ENCODE data around the gene GRAMD1A.
A peak's percentile ranks its signal among the peaks of the same experiment; 100 is the strongest.

Gene GRAMD1A

GRCh38 chr19:35063940-35064818 is 64.1 kb downstream of the GRAMD1A start:
- H3K27ac ChIP-seq (ENCODE audit: insufficient read depth in 1 of 2, low read depth in 1 of 2, low read length in 2 of 2, poor library complexity in 1 of 2, severe bottlenecking in 2 of 2) = no peak overlapping the region
- 93% methylated on average over 5 of the region's 10 CpGs for WGBS (ENCODE audit: insufficient coverage)
- no peak overlapping the region for H3K4me3 ChIP-seq (ENCODE audit: control insufficient read depth in 1 of 7, extremely low read depth in 1 of 7, insufficient read depth in 4 of 7, low read depth in 2 of 7, low read length in 6 of 7)
- peak in 2 of 3 donors; percentile 43 to 64 for DNase-seq
- ChIA-PET CTCF (interaction anchor here (0.6 to 6.2 kb wide), 9 partner anchors 7 to 638 kb away, joined by 3 to 50 read pairs (median 4); partner anchors contain the start of gene LGI4), POLR2A (no interaction called here)
- H3K4me1 ChIP-seq (ENCODE audit: control extremely low read depth in 1 of 4, control insufficient read depth in 4 of 4, insufficient read depth in 4 of 4, low read length in 3 of 4) = no peaks in the 10 kb centered on the region
- no peaks in the 10 kb centered on the region for H3K36me3 ChIP-seq (ENCODE audit: control insufficient read depth in 4 of 4, insufficient read depth in 4 of 4, low read length in 3 of 4)
- H3K9me3 ChIP-seq (ENCODE audit: control extremely low read depth in 1 of 5, control insufficient read depth in 4 of 5, insufficient read depth in 2 of 5, low read depth in 1 of 5, low read length in 4 of 5) = no peaks in the 10 kb centered on the region
- H3K27me3 ChIP-seq (replicated peaks in 2 of 5; ENCODE audit: control insufficient read depth in 4 of 5, insufficient read depth in 5 of 5, low read length in 4 of 5) = peaks cover 0 to 4% (median 0%) of the 10 kb centered on the region in 5 experiments

- H3K36me3 ChIP-seq (ENCODE audit: control insufficient read depth in 4 of 4, insufficient read depth in 4 of 4, low read length in 3 of 4) = no peaks in the 10 kb centered on the region
- DNase-seq = no peak
- WGBS (ENCODE audit: insufficient coverage) = 94% methylated on average over 8 of the region's 10 CpGs
- no peak overlapping the region for H3K4me3 ChIP-seq (ENCODE audit: control insufficient read depth in 1 of 7, extremely low read depth in 1 of 7, insufficient read depth in 4 of 7, low read depth in 2 of 7, low read length in 6 of 7)
- H3K9me3 ChIP-seq (ENCODE audit: control extremely low read depth in 1 of 5, control insufficient read depth in 4 of 5, insufficient read depth in 2 of 5, low read depth in 1 of 5, low read length in 4 of 5) = peaks cover 0 to 3% (median 0%) of the 10 kb centered on the region in 5 experiments
- peaks cover 0 to 4% (median 0%) of the 10 kb centered on the region in 5 experiments for H3K27me3 ChIP-seq (replicated peaks in 2 of 5; ENCODE audit: control insufficient read depth in 4 of 5, insufficient read depth in 5 of 5, low read length in 4 of 5)
- CTCF ChIA-PET = interaction anchor here (1.1 to 6.2 kb wide), 9 partner anchors 9 to 83 kb away, joined by 3 to 50 read pairs (median 11); partner anchors contain the start of gene LGI4
- POLR2A ChIA-PET = no interaction called here
- no peaks in the 10 kb centered on the region for H3K4me1 ChIP-seq (ENCODE audit: control extremely low read depth in 1 of 4, control insufficient read depth in 4 of 4, insufficient read depth in 4 of 4, low read length in 3 of 4)
- H3K27ac ChIP-seq (ENCODE audit: insufficient read depth in 1 of 2, low read depth in 1 of 2, low read length in 2 of 2, poor library complexity in 1 of 2, severe bottlenecking in 2 of 2) = no peak overlapping the region
Measured at GRCh38 chr19:35065574-35065973, 65.5 kb downstream of the GRAMD1A start.

- ChIA-PET CTCF (interaction anchor here (0.7 to 6.2 kb wide), 15 partner anchors 9 to 864 kb away, joined by 3 to 50 read pairs (median 7); partner anchors contain the start of genes FXYD1, FXYD5 and LGI4), POLR2A (no interaction called here)
- no peaks in the 10 kb centered on the region for H3K4me1 ChIP-seq (ENCODE audit: control extremely low read depth in 1 of 4, control insufficient read depth in 4 of 4, insufficient read depth in 4 of 4, low read length in 3 of 4)
- H3K27me3 ChIP-seq (replicated peaks in 2 of 5; ENCODE audit: control insufficient read depth in 4 of 5, insufficient read depth in 5 of 5, low read length in 4 of 5) = peaks cover 0 to 4% (median 0%) of the 10 kb centered on the region in 5 experiments
- WGBS (ENCODE audit: insufficient coverage) = 97% methylated on average over 13 of the region's 15 CpGs
- H3K9me3 ChIP-seq (ENCODE audit: control extremely low read depth in 1 of 5, control insufficient read depth in 4 of 5, insufficient read depth in 2 of 5, low read depth in 1 of 5, low read length in 4 of 5) = peaks cover 0 to 5% (median 0%) of the 10 kb centered on the region in 5 experiments
- H3K4me3 ChIP-seq (ENCODE audit: control insufficient read depth in 1 of 7, extremely low read depth in 1 of 7, insufficient read depth in 4 of 7, low read depth in 2 of 7, low read length in 6 of 7) = no peak overlapping the region
- H3K36me3 ChIP-seq (ENCODE audit: control insufficient read depth in 4 of 4, insufficient read depth in 4 of 4, low read length in 3 of 4) = no peaks in the 10 kb centered on the region
- no peak for DNase-seq
- no peak overlapping the region for H3K27ac ChIP-seq (ENCODE audit: insufficient read depth in 1 of 2, low read depth in 1 of 2, low read length in 2 of 2, poor library complexity in 1 of 2, severe bottlenecking in 2 of 2)
Measured at GRCh38 chr19:35066121-35066520, 66.0 kb downstream of the GRAMD1A start.

GRCh38 chr19:35066691-35067563 is 66.8 kb downstream of the GRAMD1A start:
- Histone ChIP-seq H3K9me3 (ENCODE audit: control extremely low read depth in 1 of 5, control insufficient read depth in 4 of 5, insufficient read depth in 2 of 5, low read depth in 1 of 5, low read length in 4 of 5) (peaks cover 0 to 5% (median 0%) of the 10 kb centered on the region in 5 experiments), H3K4me1 (ENCODE audit: control extremely low read depth in 1 of 4, control insufficient read depth in 4 of 4, insufficient read depth in 4 of 4, low read length in 3 of 4) (no peaks in the 10 kb centered on the region), H3K27ac (ENCODE audit: insufficient read depth in 1 of 2, low read depth in 1 of 2, low read length in 2 of 2, poor library complexity in 1 of 2, severe bottlenecking in 2 of 2) (no peak overlapping the region), H3K4me3 (ENCODE audit: control insufficient read depth in 1 of 7, extremely low read depth in 1 of 7, insufficient read depth in 4 of 7, low read depth in 2 of 7, low read length in 6 of 7) (no peak overlapping the region), H3K27me3 (replicated peaks in 2 of 5; ENCODE audit: control insufficient read depth in 4 of 5, insufficient read depth in 5 of 5, low read length in 4 of 5) (peaks cover 0 to 4% (median 0%) of the 10 kb centered on the region in 5 experiments), H3K36me3 (ENCODE audit: control insufficient read depth in 4 of 4, insufficient read depth in 4 of 4, low read length in 3 of 4) (no peaks in the 10 kb centered on the region)
- peak; percentile 89 to 94 (median 92) for DNase-seq
- CTCF ChIA-PET = interaction anchor here (0.6 to 6.2 kb wide), 21 partner anchors 10 to 865 kb away, joined by 3 to 50 read pairs (median 5); partner anchors contain the start of genes FXYD1, FXYD5 and LGI4
- WGBS (ENCODE audit: insufficient coverage) = 37% methylated on average over 8 of the region's 14 CpGs
- POLR2A ChIA-PET = no interaction called here

GRCh38 chr19:35068941-35069634 is 69.0 kb downstream of the GRAMD1A start:
- Histone ChIP-seq H3K36me3 (ENCODE audit: control insufficient read depth in 4 of 4, insufficient read depth in 4 of 4, low read length in 3 of 4) (no peaks in the 10 kb centered on the region), H3K4me1 (ENCODE audit: control extremely low read depth in 1 of 4, control insufficient read depth in 4 of 4, insufficient read depth in 4 of 4, low read length in 3 of 4) (no peaks in the 10 kb centered on the region), H3K27me3 (replicated peaks in 2 of 5; ENCODE audit: control insufficient read depth in 4 of 5, insufficient read depth in 5 of 5, low read length in 4 of 5) (peaks cover 0 to 1% (median 0%) of the 10 kb centered on the region in 5 experiments), H3K9me3 (ENCODE audit: control extremely low read depth in 1 of 5, control insufficient read depth in 4 of 5, insufficient read depth in 2 of 5, low read depth in 1 of 5, low read length in 4 of 5) (peaks cover 0 to 5% (median 0%) of the 10 kb centered on the region in 5 experiments), H3K4me3 (ENCODE audit: control insufficient read depth in 1 of 7, extremely low read depth in 1 of 7, insufficient read depth in 4 of 7, low read depth in 2 of 7, low read length in 6 of 7) (no peak overlapping the region), H3K27ac (ENCODE audit: insufficient read depth in 1 of 2, low read depth in 1 of 2, low read length in 2 of 2, poor library complexity in 1 of 2, severe bottlenecking in 2 of 2) (no peak overlapping the region)
- no peak for DNase-seq
- POLR2A ChIA-PET = no interaction called here
- CTCF ChIA-PET = interaction anchor here (0.9 to 6.2 kb wide), 15 partner anchors 11 to 149 kb away, joined by 3 to 50 read pairs (median 5); partner anchors contain the start of genes FXYD3 and LGI4
- 89% methylated on average over 7 of the region's 10 CpGs for WGBS (ENCODE audit: insufficient coverage)

GRCh38 chr19:35069696-35070095 is 69.6 kb downstream of the GRAMD1A start:
- ChIA-PET CTCF (interaction anchor here (0.7 to 2.9 kb wide), 16 partner anchors 11 to 149 kb away, joined by 3 to 15 read pairs (median 4); partner anchors contain the start of gene FXYD3), POLR2A (no interaction called here)
- 92% methylated on average over 1 of the region's 1 CpG for WGBS (ENCODE audit: insufficient coverage)

More at GRCh38 chr19:35069696-35070095, 69.6 kb downstream of the GRAMD1A start:
- Histone ChIP-seq H3K9me3 (ENCODE audit: control extremely low read depth in 1 of 5, control insufficient read depth in 4 of 5, insufficient read depth in 2 of 5, low read depth in 1 of 5, low read length in 4 of 5) (peaks cover 0 to 5% (median 0%) of the 10 kb centered on the region in 5 experiments), H3K27ac (ENCODE audit: insufficient read depth in 1 of 2, low read depth in 1 of 2, low read length in 2 of 2, poor library complexity in 1 of 2, severe bottlenecking in 2 of 2) (no peak overlapping the region), H3K4me3 (ENCODE audit: control insufficient read depth in 1 of 7, extremely low read depth in 1 of 7, insufficient read depth in 4 of 7, low read depth in 2 of 7, low read length in 6 of 7) (no peak overlapping the region), H3K4me1 (ENCODE audit: control extremely low read depth in 1 of 4, control insufficient read depth in 4 of 4, insufficient read depth in 4 of 4, low read length in 3 of 4) (no peaks in the 10 kb centered on the region), H3K27me3 (replicated peaks in 2 of 5; ENCODE audit: control insufficient read depth in 4 of 5, insufficient read depth in 5 of 5, low read length in 4 of 5) (peaks cover 0 to 1% (median 0%) of the 10 kb centered on the region in 5 experiments), H3K36me3 (ENCODE audit: control insufficient read depth in 4 of 4, insufficient read depth in 4 of 4, low read length in 3 of 4) (no peaks in the 10 kb centered on the region)
- DNase-seq = no peak
